GM18873 (cell line): ENCODE measurements around the gene GPX4.

Experiments
- ATAC-seq: cut with Tn5 transposase; IDR thresholded peaks from one replicate; pipeline ENCODE4 v1.9.1; 2021; ENCODE audit warnings: mild to moderate bottlenecking, moderate library complexity, moderate number of reproducible peaks; ENCODE audit not compliant: unreplicated experiment, low FRiP score

Gene GPX4

DNA sequence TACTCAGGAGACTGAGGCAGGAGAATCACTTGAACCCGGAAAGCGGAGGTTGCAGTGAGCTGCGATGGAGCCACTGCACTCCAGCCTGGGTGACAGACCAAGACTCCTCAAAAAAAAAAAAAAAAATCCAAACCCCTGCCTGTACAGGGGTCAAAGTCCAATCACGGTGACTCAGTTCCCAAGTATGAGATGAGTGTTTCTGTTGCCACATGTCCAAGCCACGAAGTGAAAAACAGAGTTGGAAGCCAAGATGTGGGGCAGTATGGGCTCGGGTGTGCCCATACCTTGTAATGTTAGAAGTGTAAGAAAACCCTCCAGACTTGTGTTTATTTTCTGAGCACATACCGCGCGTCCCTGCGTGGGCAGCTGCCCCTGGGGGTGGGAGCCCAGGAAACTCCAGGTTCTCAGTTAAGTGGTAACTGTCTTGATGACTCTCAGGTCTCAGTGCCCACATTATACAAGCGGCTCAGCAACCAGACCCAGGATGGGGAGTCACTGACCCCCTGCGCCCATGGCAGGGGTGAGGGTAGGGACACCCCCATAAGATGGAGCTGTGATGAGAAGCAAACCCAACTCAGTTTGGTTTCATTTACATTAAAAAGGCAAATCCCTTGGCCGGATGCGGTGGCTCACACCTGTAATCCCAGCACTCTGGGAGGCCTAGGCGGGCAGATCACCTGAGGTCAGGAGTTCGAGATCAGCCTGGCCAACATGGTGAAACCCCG, 1.2 kb upstream of the GPX4 start:
- no peak for ATAC-seq

- ATAC-seq = no peak
Observed at GRCh38 chr19:1103132-1103707, 574 bp upstream of the GPX4 start.

DNA sequence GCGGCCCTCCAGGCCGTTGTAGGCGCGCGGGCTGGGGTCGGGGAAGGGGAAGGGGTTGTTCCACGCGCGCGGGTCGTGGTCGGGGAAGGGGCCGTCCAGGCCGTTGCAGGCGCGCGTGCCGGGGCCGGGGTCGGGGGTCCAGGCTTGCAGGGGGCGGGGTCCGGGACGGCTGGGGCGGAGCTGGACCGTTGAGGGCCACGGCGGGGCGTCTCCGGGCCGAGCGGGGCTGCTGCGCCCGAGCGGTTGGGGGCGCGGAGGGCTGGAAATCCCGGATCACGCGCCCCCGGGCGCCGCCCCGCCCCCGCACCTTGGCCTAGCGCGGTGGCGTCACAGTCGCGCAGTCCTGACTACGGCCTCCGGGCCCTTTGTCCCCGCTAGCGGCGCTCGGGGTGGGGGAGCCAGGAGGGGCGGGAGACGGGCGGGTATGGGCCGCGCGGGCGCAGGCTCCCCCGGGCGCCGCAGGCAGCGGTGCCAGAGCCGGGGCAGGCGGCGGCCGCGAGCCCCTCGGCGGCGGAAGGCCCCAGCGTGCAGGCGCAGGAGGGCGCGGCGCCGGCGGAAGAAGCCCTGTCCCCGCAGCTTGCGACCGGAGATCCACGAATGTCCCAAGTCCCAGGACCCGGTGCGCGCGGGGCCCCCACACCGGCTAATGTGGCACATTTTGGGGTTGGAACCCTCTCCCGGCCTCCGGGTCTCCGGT, 665 bp downstream of the GPX4 start:
- no peak for ATAC-seq

DNA sequence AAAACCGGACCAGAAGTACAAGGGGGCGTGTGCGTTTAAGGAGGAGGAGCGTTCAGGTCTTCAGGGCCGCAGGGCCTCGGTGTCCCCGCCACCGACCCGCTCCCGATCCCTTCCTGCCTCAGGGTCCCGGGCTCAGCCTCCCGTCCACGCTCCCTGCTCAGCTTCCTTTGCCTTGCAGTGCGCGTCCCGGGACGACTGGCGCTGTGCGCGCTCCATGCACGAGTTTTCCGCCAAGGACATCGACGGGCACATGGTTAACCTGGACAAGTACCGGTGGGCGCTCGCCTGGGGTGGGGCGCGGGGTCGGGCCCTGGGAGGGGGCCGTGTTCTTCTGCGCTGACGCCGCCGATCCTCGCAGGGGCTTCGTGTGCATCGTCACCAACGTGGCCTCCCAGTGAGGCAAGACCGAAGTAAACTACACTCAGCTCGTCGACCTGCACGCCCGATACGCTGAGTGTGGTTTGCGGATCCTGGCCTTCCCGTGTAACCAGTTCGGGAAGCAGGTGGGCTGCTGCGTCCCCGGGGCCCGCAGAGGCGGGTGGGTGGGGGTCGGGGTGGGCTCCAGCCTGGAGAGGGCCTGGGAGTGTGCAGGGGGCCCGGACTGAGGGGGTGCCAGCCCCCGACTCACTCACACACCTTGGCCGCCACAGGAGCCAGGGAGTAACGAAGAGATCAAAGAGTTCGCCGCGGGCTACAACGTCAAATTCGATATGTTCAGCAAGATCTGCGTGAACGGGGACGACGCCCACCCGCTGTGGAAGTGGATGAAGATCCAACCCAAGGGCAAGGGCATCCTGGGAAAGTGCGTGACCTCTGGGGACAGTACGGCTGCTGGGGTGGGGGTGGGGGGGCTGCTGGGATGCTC, 1.4 kb downstream of the GPX4 start:
- ATAC-seq = no peak

DNA sequence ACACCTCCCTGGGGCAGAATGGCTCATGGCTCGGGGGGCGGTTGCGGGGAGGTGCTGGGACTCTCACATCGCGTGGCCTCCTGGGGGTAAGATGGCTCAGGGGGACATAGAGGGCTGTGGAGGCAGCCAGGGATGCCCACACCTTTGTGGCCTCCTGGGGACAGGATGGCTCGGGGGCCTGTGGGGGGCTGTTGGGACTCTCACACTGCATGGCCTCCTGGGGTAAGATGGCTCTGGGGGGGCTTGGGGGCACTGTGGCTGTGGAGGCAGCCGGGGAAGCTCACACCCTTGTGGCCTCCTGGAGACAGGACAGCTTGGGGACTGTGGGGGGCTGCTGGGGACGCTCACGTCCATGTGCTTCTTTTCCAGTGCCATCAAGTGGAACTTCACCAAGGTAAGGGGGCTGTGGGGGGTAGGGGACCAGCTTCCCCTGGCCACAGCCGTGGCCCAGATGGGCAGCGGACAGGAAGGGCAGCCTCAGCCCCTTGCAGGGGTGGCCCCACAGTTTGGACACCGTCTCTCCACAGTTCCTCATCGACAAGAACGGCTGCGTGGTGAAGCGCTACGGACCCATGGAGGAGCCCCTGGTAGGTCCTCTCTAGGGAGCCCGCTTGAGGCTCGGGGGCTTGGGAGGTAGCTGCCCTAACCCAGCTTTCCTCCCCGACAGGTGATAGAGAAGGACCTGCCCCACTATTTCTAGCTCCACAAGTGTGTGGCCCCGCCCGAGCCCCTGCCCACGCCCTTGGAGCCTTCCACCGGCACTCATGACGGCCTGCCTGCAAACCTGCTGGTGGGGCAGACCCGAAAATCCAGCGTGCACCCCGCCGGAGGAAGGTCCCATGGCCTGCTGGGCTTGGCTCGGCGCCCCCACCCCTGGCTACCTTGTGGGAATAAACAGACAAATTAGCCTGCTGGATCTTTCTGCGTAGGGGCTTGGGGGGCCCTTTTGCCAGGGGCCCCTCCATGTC, 2.4 kb downstream of the GPX4 start:
- ATAC-seq = no peak

DNA sequence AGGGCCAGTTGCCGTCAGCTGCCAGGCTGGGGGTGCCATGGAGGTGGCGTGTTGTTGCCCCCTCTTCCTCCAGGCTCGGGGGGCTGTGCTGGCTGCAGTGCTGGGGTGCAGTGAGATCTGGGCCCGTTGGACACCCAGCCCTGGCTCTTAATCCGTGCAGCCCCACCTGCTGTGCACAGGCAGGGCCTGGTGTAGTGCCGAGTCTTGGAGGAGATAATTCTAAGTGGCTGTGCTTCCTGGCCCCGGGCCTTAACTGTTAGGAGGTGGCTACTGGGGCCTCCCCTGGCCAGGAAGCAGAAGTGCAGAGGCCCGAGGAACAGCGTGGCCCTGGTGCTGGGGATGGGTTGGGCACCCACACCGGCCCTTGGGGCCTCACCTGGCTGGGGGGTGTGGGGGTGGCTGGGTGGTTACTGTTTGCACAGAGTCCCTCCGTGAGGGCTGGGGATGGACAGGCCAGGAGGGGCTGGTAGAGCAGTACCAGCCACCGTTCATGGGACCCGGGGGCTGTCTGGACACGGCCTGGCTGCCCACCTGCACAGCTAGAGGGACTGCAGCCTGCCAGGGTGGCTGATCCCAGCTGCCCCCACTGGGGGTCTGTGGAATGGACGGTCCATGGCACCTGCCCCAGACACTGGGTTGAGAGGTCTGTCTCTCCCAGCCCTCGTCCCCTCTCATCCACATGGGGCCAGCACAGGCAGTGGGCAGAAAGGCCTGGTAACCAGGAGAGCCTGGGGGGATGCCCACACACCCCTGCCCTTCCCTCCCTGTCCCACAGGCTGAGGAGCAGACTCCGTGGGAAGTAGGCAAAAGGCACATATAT, 3.3 kb downstream of the GPX4 start:
- no peak for ATAC-seq

GRCh38 chr19:1107661-1108261, 4.0 kb downstream of the GPX4 start:
- ATAC-seq = no peak

- ATAC-seq = no peak
Observed at GRCh38 chr19:1108291-1109031, 4.7 kb downstream of the GPX4 start.

DNA sequence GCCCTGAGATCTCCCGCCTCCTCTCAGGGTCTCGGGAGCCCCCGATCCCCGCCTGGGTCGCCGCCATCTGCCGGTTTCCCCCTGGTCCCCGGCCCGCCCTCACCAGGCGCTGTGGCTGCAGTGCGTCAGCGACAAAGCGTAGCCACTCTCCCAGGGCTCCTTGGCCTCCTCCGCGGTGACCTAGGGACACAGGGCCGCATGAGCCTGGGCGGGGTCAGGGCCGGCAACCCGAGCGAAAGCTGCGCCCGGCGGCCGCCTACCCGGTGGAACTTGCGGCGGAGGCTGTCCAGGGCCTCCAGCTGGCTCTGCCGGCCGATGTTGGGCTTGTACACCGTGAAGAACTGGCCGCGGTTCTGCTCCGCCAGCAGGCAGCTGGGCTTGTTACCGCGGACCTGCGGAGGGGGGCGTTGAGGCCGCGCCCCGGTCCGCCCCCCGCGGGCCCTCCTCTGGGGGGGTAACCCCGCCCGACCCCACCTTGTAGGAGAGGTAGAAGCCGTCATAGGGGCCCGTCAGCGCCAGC, 5.3 kb downstream of the GPX4 start:
- ATAC-seq = no peak

- no peak for ATAC-seq
Observed at GRCh38 chr19:1109697-1110671, 6.2 kb downstream of the GPX4 start.

DNA sequence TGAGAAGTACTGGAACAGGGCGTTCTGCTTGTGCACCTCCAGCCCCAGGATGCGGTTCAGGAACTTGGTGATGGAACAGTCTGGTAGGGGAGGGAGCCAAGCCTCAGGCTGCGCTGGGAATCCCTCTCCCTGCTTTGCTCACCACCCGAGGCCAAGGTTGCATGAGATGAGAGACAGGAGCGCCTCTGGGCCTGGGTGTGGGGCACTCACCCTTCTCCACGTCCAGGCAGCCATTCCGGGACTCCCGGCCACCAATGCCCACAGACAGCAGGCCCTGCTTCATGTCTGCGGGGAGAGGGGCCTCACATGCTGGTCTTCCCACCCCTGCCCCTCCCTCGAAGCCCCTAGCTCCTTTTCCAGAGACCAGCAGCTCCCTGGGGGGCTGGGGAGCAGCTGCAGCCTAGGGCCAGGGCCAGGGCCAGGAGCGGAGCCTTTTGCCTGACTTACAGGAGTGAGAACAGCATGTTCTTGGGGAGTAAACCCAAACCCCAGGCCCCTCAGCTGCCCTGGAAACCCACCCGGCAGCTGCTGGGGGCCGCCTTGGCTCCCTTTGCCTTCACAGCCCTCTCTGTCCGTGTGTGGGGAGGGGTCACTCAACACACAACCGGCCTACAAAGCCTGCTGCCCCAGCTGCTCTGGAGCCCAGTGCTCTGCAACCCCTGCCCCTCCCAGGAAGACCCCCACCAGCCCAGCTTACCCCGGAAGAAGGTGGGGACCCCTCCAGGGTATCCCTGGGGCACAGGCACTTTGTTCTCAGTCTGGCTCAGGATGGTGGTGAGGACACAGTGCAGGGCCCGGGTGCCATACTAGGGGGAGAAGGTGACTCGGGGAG, 7.2 kb downstream of the GPX4 start:
- ATAC-seq = no peak

DNA sequence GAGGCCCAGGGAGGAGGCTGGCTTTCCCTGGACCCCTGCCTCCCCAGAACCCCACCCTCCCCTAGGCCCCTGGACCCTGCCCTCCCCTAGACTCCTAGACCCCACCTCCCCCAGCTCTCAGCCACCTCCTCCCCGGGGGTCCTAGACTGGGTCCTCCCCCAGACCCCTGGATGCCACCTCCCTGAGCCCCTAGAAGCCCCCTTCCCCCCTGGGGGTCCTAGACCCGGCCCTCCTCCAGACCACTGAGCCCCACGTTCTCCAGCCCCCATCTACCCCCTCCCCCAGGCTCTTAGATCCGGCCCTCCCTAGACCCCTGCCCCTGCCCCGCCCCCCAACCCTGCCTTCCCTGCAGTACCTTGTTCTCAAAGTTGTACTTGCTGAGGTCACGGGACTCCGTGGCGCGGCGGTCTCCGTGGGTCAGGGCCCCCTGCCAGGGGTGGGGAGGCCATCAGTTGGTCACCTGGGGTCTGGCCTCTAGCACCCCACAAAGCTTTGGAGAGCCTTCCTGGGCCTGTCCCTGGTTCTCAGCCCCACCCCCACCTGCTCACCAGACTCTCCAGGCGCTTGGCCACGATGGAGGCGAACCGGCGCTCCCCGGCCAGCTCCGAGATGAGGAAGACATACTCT, 8.0 kb downstream of the GPX4 start:
- no peak for ATAC-seq

DNA sequence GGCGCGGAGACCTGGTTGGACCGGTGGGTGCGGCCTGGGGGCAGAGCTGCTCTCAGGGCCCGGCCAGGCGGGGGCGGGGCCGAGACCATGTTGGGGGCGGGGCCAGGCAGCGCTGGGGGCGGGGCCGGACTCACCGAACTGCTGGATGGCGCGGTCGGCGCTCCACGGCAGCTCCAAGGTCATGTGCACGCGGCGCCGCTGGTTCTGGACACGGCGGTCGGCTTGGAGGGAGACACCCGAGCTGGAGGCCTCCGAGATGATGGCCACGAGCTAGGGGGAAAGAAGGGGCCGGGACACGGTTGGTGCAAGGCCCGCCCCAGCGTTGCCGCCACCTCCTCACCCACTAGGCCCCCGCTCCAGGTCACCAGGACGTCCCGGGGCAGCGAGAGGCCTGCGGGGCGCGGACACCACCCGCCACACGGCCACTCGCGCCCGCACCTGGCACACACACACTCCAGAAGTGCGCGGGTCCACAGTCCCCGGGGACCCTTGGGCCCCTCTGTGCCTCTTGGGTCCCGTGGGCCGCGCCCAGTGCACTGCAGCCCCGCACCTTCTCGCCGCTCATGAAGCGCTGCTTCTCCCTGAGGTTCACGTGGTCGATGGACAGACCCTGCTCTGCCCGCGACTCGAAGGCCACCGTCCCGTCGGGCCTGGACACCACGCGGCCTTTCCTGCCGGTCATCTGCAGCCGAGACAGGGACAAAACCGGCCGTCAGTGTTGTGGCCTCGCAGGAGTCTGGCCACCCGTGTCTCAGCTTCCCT, 8.7 kb downstream of the GPX4 start:
- ATAC-seq = no peak
